ENCODE results near the gene PASK. TPM values are rescaled to one million over a fixed set of nuclear protein-coding genes. Genes with fewer than 3 reads are reported as not detected.

Gene PASK
- total RNA-seq, 1 experiment from 2014 or later, result 80.9 TPM

DNA sequence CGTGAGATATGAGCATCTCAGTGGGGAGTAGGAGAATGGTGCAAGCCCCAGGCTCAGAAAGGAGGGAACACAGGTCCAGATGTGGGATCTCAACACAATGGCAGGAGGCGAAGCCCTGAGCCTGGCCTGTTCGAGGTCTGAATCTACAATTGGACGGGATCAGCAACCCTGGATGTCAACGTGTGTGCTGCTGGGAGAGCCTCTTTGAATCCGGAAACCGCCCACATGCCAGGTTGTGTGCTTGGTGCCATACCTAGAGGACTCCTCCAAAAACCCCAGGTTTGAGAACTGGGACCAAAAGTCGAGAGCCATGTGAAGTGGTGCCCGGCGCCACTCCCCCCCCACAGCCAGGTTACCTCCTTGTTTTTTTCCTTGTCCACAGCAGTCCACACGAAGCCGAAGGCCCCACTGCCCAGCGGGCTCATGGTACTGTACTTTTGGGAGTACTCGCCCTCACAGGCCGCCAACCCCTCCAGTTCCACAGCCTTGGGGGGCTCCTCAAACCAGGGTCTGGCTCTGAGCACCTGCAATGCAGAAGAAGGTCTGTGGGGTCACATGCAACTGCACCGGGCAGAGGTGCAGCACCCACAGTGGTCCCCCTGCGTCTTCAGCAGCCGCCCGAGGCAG, 26.8 kb downstream of the PASK start:
- no peak overlapping the region for H3K27ac Mint-ChIP-seq
- ATAC-seq, result no peak
- POLR2A ChIA-PET, result no interaction called here

More for the DNA sequence above, 26.8 kb downstream of the PASK start:
- Mint-ChIP-seq H3K4me1 (no peaks in the 10 kb centered on the region), H3K4me3 (no peak overlapping the region), H3K36me3 (peaks cover 26% of the 10 kb centered on the region), H3K9me3 (peaks cover 10% of the 10 kb centered on the region), H3K27me3 (ENCODE audit: low read depth) (no peaks in the 10 kb centered on the region)
- TF ChIP-seq ZNF416 (CRISPR knock-in tag; IDR thresholded peaks at IDR 0.05), result no peak
- TF ChIP-seq, protein P1, sequence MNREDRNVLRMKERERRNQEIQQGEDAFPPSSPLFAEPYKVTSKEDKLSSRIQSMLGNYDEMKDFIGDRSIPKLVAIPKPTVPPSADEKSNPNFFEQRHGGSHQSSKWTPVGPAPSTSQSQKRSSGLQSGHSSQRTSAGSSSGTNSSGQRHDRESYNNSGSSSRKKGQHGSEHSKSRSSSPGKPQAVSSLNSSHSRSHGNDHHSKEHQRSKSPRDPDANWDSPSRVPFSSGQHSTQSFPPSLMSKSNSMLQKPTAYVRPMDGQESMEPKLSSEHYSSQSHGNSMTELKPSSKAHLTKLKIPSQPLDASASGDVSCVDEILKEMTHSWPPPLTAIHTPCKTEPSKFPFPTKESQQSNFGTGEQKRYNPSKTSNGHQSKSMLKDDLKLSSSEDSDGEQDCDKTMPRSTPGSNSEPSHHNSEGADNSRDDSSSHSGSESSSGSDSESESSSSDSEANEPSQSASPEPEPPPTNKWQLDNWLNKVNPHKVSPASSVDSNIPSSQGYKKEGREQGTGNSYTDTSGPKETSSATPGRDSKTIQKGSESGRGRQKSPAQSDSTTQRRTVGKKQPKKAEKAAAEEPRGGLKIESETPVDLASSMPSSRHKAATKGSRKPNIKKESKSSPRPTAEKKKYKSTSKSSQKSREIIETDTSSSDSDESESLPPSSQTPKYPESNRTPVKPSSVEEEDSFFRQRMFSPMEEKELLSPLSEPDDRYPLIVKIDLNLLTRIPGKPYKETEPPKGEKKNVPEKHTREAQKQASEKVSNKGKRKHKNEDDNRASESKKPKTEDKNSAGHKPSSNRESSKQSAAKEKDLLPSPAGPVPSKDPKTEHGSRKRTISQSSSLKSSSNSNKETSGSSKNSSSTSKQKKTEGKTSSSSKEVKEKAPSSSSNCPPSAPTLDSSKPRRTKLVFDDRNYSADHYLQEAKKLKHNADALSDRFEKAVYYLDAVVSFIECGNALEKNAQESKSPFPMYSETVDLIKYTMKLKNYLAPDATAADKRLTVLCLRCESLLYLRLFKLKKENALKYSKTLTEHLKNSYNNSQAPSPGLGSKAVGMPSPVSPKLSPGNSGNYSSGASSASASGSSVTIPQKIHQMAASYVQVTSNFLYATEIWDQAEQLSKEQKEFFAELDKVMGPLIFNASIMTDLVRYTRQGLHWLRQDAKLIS (CRISPR knock-in tag; IDR thresholded peaks at IDR 0.05; ENCODE audit: borderline replicate concordance), result no peak
- TF ChIP-seq, protein P2, sequence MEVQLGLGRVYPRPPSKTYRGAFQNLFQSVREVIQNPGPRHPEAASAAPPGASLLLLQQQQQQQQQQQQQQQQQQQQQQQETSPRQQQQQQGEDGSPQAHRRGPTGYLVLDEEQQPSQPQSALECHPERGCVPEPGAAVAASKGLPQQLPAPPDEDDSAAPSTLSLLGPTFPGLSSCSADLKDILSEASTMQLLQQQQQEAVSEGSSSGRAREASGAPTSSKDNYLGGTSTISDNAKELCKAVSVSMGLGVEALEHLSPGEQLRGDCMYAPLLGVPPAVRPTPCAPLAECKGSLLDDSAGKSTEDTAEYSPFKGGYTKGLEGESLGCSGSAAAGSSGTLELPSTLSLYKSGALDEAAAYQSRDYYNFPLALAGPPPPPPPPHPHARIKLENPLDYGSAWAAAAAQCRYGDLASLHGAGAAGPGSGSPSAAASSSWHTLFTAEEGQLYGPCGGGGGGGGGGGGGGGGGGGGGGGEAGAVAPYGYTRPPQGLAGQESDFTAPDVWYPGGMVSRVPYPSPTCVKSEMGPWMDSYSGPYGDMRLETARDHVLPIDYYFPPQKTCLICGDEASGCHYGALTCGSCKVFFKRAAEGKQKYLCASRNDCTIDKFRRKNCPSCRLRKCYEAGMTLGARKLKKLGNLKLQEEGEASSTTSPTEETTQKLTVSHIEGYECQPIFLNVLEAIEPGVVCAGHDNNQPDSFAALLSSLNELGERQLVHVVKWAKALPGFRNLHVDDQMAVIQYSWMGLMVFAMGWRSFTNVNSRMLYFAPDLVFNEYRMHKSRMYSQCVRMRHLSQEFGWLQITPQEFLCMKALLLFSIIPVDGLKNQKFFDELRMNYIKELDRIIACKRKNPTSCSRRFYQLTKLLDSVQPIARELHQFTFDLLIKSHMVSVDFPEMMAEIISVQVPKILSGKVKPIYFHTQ (CRISPR knock-in tag; IDR thresholded peaks at IDR 0.05), result no peak
- no peak for TF ChIP-seq TP53 (CRISPR knock-in tag; IDR thresholded peaks at IDR 0.05)
- TF ChIP-seq, protein P3, sequence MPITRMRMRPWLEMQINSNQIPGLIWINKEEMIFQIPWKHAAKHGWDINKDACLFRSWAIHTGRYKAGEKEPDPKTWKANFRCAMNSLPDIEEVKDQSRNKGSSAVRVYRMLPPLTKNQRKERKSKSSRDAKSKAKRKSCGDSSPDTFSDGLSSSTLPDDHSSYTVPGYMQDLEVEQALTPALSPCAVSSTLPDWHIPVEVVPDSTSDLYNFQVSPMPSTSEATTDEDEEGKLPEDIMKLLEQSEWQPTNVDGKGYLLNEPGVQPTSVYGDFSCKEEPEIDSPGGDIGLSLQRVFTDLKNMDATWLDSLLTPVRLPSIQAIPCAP (CRISPR knock-in tag; IDR thresholded peaks at IDR 0.05), result no peak
- TF ChIP-seq ETV6 (CRISPR knock-in tag; IDR thresholded peaks at IDR 0.05), result no peak
- TF ChIP-seq RORB (CRISPR knock-in tag; IDR thresholded peaks at IDR 0.05), result no peak
- TF ChIP-seq, protein P4, sequence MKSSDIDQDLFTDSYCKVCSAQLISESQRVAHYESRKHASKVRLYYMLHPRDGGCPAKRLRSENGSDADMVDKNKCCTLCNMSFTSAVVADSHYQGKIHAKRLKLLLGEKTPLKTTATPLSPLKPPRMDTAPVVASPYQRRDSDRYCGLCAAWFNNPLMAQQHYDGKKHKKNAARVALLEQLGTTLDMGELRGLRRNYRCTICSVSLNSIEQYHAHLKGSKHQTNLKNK (CRISPR knock-in tag; IDR thresholded peaks at IDR 0.05), result no peak
- TF ChIP-seq FOXK1 (CRISPR knock-in tag; IDR thresholded peaks at IDR 0.05), result no peak
- TF ChIP-seq, protein P5, sequence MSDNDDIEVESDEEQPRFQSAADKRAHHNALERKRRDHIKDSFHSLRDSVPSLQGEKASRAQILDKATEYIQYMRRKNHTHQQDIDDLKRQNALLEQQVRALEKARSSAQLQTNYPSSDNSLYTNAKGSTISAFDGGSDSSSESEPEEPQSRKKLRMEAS (CRISPR knock-in tag; IDR thresholded peaks at IDR 0.05), result no peak
- TF ChIP-seq ZNF671 (CRISPR knock-in tag; IDR thresholded peaks at IDR 0.05), result no peak
- TF ChIP-seq, protein P6, sequence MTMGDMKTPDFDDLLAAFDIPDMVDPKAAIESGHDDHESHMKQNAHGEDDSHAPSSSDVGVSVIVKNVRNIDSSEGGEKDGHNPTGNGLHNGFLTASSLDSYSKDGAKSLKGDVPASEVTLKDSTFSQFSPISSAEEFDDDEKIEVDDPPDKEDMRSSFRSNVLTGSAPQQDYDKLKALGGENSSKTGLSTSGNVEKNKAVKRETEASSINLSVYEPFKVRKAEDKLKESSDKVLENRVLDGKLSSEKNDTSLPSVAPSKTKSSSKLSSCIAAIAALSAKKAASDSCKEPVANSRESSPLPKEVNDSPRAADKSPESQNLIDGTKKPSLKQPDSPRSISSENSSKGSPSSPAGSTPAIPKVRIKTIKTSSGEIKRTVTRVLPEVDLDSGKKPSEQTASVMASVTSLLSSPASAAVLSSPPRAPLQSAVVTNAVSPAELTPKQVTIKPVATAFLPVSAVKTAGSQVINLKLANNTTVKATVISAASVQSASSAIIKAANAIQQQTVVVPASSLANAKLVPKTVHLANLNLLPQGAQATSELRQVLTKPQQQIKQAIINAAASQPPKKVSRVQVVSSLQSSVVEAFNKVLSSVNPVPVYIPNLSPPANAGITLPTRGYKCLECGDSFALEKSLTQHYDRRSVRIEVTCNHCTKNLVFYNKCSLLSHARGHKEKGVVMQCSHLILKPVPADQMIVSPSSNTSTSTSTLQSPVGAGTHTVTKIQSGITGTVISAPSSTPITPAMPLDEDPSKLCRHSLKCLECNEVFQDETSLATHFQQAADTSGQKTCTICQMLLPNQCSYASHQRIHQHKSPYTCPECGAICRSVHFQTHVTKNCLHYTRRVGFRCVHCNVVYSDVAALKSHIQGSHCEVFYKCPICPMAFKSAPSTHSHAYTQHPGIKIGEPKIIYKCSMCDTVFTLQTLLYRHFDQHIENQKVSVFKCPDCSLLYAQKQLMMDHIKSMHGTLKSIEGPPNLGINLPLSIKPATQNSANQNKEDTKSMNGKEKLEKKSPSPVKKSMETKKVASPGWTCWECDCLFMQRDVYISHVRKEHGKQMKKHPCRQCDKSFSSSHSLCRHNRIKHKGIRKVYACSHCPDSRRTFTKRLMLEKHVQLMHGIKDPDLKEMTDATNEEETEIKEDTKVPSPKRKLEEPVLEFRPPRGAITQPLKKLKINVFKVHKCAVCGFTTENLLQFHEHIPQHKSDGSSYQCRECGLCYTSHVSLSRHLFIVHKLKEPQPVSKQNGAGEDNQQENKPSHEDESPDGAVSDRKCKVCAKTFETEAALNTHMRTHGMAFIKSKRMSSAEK (CRISPR knock-in tag; IDR thresholded peaks at IDR 0.05; ENCODE audit: borderline replicate concordance), result no peak
- no peak for TF ChIP-seq PRRX2 (CRISPR knock-in tag; IDR thresholded peaks at IDR 0.05)
- TF ChIP-seq CREM (CRISPR knock-in tag; IDR thresholded peaks at IDR 0.05), result no peak
- TF ChIP-seq JUN (CRISPR knock-in tag; IDR thresholded peaks at IDR 0.05), result no peak
- no peak for DNase-seq (ENCODE audit: low spot score)
- CTCF ChIA-PET, result no interaction called here
